ENCODE results near the gene ESD.

Gene ESD, protein sequence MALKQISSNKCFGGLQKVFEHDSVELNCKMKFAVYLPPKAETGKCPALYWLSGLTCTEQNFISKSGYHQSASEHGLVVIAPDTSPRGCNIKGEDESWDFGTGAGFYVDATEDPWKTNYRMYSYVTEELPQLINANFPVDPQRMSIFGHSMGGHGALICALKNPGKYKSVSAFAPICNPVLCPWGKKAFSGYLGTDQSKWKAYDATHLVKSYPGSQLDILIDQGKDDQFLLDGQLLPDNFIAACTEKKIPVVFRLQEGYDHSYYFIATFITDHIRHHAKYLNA

DNA sequence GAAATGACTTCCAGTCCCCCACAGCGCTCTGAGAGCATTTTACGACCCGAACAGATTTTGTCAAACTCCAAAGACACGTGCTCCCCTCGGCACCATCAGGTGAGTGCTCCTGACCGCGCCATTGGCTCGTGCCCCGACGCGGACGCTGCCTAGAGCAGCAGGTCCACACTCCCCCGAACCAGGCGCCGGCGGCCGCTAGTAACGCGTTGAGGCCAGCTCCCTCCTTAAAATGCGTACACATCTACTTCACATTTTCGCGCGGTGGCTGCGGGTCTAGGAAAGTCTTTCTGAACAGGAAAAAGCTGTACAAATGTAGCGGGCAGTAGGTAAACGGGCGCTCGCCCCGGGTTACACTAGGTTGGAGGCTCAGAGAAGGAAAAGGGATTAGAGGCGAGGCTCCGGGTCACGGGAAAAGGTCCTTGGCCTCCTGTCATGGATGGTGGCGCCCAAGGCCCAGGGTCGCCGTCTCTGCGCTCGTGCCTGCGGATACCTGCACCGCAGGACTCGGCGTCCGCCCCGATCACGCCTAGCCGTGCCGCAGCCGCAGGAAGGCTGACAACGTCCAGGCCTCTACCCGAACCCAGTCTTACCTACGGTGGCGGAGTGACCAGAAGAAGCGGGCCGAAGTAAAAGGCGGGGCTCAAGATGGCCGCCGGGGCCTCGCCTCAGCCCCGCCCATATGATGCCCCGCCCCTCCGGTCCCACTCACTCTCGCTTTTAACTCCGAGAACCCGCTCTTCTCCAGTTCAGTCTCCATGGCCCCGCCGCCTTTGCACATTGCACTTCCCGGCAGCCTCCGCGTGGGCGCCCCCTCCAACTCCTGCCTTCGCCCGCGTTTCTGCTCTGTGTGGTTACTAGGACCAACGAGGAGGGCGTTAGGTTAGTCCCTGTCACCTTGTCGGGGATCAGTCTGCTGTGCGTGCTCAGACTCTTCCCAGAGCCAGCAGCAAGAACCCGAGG lies at the start of gene ESD:
Gene ESD (minus strand): TSS at position 647 of the 960 bp plus-strand sequence. CDS start 5,748 bp downstream, outside the sequence.
- peak; percentile 96 for DNase-seq

DNA sequence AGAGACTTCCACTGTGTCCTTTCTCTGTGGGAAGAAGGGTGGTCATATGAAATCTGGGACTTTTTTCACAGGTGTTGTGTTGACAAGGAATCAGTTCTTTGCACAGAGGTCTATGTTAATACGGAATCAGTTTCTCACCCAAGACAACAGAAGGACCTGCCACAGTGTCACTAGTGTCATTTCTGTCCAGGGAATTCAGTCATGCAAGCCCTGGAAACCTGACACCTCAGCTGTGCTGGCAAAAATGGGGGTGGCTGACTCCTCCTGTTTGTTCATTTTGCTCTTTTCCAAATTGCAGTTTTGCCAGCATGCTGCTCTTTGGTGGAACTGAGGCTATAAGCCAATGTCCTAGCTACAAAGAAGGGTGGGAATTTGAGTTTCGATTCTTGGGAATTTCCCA lies 49.8 kb upstream of the ESD start:
- DNase-seq, result no peak

DNA sequence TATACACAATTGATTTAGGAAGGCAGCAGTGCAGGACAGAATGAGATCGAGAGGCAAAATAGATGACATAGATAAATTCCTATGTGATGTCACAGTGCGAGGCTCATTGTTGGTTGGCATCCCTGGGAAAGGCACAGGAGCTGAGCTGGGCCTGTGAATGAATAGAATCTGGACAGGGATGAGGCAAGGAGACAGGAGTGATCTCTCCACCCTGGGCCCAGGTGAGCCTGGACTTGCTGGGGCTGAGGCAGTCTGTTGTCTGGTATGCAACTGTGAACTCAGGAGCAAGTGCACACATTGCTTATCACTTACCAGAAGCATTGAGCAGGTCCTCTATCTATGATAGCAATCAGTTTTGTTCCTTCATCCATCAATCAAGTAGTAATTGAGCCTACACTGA lies 48.2 kb upstream of the ESD start:
- no peak for DNase-seq

DNA sequence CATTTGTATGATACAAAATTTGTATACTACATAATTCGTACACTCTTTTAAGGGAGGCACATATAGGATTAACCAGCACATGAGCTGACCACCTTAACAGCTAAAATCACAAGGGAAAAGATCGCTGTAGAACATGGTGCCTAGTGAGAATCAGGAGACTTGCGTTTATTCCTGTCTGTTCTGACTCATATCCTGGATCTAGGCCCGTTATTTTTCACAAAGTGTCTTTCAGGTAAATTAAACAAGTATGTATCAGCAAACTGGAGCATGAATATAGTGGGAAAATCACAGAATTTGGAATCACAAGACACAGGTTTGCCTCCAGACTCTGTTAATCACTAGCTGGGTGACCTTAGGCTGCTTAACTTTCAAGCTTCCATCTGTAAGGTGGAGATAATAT lies 47.5 kb upstream of the ESD start:
- DNase-seq, result no peak

DNA sequence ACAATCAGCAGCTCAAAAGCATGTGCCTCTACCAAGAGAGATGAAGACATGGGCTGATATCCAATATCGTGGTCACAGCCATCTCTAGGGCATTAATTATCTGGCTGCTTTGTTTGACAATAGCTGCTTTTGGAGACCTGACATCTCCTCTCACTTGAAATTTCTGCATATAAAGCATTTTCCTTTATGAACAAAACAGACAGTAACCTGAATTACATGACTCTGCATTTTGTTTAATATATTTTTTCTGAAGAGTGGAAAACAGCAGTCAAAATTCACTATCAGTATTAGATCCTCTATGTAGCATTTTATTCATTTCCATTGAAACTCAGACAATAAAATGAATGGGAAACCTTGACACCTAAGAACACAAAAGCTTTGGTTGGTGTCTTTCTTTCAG lies 42.4 kb upstream of the ESD start:
- no peak for DNase-seq

DNA sequence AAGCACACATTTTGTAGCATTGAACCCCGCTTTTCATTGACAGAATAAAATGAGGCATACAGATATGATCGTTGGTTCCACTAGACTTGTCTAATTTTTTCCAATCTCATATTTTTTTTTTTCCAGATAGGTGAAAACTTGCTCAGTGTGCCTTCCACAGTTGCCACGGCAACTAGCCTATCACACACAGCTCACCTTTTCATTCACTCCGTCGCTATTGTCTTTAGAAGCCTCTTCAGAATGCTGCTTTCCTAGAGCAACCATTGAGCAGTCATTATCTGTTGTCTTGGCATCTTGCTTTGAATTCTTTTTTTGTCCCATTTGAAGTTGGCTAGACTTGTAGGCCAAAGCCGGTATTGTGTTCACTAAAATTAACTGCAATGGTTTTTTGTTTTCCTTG lies 37.7 kb upstream of the ESD start:
- DNase-seq, result no peak

DNA sequence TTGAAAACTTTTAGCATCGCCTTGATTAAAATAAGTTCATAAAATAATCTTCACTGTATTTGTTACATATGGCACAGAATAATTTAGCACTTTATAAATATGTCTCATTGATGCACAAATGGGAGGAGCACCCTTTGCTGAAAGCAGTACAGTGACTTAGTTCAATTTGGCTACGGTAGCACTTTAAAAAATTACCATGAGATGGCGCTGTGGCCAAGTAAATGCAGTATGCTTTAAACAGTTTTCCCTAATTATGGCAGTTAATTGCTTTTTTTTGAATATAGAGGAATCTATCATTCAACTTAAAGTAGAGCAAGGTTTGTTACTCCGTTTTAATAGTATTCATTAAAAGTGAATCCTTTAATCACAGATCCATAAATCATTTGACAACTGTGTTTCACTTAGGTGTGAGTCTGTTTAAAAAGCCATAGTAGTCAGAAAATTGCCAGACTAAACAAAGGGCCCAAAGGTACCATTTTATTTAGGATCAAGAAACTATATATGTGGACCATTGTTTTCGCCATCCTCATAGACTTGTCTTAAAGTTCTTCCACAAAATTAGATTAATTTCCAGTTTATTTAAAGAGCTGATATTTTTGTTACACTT lies 34.7 kb upstream of the ESD start:
- DNase-seq, result peak; percentile 84

DNA sequence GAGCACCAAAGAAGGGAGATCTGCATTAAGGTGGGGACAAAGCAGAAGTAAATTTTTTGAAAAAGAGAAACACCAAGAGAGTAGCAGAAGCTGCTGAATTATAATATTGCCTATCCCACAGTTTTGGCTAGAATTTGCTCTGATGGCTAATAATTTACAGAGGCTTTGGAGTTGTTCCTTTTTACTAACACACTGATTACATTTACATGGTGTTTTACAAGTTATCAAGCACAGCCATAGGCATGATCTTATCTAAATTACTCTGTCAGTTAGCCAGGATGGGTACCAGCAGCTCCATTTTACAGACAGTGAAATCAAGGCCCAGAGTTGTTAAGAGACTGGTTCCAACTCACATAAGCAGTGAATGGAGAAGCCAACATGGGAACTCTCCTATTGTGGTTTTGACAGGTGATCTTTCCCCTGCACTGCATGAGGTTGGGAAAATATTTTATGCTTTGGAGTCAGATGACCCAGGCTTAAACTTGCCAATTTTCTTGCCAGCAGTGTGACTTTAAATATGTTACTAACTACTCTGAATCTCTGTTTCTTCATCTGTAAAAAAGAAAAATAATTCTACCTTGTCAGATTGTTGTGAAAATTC lies 33.5 kb upstream of the ESD start:
- DNase-seq, result no peak

DNA sequence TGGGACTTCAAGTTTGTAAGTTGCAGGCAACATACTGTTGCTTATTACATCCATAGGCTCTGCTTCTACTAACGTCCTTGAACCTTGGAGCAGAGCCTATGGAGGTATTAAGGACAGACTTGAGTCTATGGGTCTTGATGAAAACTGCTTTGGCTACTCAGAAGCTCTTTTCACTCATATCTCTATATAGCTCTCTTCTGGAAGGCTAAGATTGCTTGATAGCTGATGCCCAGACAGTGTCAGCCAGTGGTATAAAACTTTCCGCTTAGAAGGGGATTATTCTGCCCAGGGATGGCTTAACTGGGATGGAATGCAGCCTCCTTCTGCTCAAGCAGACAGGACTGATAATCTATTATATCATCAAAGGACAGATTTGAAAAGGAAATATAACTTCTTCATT lies 25.6 kb upstream of the ESD start:
- DNase-seq, result no peak

DNA sequence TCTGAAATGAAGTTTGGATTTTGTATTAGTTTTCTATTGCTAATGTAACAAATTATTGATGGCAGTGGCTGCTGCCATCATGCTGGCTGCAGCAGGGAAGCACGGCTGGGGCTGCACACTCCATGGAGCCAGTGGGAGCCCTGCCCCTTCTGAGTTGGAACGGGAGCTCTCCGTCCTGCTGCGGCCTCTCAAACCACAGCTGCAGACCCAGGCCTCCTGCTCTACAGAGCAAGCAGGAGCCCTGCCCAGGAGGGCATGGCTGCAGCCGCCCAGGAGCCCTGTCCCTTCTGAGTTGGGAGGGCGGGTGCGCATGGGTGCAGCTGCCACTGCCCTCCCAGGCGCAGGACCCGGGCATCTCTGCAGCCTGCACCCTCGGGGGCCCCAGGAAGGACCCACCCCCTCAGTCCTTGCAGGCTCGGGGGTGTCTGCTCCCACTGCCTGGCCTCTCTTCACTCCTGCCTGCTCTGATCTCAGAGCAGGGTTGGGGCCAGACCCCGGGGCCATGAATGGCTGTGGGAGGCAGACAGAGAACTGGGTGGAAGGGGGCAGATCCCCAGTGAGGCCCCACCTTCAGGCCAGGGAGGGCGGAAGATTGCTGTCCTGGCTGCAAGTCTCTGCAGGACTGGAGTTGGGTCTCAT lies 21.0 kb upstream of the ESD start:
- DNase-seq, result no peak

DNA sequence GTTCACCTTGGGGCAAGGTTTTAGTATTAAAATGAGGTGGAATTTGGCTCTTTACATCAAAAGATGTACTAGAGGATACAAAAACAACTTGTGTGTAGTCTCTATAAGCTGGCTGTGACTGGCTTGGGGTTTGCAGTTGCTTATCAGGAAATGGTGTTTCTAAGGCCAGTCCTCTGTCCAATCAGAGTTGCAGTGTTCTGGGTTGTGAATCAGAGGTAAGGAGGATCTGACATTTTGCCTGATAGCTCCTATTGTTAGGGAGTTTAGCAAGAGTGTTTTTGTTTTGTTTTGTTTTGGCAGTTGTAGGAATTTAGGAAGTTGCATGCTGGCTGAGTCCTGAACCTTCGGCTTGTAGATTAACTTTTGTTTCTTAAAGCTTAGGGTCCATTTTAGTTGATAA lies 20.1 kb upstream of the ESD start:
- peak; percentile 49 for DNase-seq

DNA sequence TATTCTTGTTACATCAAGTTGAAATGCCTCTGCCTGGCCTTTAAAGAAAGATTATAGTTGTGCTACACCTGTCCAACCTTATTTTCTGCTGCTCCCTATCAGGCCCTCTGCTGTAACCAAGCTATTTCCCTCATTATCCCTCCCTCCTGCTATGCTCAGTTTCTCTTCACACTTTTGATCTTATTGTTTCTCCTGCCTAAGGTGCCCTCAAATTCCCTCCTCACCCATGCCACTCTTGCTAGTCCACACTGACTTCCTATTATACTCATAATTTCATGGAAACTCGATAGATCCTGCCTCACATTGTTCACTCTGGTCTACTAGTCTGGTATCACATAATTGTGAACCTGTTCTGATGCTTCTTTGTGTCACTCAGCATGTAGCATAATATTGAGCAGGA lies 19.4 kb upstream of the ESD start:
- no peak for DNase-seq

DNA sequence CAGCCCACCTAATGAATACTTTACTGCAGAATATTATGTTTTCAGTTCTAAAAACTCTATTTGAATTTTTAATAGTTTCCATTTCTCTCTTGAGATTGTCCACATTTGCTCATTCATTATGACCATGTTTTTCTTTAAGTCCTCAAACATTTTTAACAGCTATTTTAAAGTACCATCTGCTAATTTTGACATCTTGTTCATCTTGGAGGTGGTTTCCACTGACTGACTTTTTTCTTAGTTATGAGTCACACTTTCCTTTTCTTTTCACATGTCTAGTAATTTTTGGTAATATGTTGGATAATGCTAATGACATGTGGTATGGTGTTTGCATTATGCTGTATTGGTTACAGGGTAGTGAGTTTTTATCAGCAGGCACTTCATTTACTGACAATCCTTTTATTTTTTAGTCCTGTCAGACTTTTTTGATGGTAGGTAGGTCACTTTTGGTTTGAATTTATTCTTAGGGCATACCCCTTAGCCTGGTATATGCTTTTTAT lies 15.4 kb upstream of the ESD start:
- no peak for DNase-seq

DNA sequence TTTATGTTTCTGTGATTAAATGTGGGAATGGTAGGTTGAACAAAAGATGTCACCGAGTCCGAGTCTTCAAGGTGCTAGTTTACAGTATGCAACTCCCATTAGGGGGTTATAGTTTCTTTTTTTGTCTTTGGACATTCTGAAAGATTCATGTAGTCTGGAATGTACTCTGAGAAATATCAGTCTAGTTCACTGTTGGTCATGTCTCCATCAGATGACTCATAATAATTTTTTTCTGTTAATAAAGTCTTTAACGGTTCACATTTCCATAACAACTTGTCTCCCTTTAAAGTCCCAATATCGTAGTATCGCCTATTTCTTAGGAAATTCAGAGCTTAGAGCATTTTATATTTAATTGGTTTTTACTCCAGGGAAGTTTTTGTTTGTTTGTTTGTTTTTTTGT lies 13.5 kb upstream of the ESD start:
- DNase-seq, result no peak

DNA sequence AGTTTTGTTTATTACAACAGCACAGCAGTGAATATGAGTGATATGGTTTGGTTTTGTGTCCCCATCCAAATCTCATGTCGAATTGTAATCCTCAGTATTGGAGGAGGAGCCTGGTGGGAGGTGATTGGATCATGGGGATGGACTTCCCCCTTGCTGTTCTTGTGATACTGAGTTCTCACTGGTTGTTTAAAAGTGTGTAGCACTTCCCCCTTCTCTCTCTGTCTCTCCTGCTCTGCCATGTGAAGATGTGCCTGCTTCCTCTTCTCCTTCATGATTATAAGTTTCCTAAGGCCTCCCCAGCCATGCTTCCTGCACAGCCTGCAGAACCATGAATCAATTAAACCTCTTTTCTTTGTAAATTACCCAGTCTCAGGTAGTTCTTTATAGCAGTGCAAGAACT lies 8.0 kb upstream of the ESD start:
- DNase-seq, result peak; percentile 22

DNA sequence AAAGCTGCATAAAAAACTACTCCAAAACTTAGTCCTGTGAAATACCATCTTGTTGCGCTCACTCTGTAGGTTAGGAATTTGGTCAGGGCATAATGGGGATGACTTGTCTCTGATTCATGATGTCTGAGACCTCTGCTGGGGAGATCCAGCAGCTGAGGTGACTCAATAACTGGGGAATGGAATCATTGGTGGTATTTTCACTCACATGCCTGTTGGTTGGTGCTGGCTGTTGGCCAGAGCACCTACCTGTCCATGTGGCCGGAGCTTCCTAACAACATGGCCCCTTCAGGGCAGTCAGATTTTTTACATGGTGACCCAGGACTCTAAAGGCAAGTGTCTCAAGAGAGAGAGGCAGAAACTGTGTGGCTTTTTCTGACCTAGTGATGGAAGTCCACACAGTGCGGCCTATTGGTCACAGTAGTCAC lies 7.4 kb upstream of the ESD start:
- DNase-seq, result no peak

DNA sequence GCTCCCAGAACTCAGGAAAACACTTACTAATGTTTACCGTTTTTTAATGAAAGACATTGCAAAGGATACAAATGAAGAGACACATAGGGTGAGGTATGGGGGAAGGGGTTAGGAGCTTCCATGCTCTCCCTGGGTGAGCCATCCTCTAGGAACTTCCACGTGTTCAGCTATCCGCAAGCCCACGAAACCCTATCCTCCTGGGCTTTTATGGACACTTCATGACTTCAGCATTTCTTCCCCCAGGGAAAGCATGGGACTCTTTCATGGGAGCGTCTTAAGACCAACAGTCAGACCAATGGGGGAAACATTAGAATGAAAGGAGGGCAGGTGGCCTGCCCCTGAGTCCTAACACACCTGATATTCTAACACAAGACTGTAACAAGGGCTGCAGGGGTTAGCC lies 6.6 kb upstream of the ESD start:
- DNase-seq, result no peak

DNA sequence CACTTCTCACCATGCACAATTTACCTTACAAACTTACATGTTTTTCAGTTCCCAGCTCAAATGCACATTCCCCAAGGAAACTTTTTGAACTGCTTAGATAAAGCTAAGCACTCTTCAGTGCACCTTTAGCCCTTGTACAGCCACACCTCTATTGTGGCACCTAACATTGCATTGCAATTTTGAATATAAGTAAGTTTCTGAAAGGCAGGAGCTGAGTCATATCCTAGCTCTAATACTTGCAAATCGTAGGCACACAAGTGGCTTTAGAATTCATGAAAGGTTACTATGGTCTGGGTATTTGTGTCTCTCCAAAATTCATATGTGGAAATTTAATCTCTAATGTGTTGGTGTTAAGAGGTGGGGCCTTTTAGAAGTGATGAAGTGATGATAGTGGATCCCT lies 4.9 kb upstream of the ESD start:
- DNase-seq, result no peak

DNA sequence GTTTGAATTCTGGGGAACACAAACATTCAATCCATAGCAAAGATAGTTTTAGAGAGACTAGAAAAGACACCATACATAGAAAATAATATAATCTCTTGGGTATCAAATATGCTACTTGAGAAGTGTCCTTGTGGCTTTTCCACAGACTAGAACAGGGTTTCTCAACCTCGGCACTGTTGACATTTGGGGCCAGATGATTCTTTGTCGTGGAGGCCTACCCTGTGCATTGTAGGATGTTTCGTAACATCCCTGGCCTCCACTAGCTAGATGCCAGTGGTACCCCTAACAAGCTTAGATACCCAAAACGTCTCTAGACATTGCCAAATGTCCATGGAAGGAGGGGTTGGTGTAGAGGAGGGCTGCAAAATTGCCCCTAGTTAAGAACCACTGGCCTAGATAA lies 2.2 kb upstream of the ESD start:
- DNase-seq, result no peak

DNA sequence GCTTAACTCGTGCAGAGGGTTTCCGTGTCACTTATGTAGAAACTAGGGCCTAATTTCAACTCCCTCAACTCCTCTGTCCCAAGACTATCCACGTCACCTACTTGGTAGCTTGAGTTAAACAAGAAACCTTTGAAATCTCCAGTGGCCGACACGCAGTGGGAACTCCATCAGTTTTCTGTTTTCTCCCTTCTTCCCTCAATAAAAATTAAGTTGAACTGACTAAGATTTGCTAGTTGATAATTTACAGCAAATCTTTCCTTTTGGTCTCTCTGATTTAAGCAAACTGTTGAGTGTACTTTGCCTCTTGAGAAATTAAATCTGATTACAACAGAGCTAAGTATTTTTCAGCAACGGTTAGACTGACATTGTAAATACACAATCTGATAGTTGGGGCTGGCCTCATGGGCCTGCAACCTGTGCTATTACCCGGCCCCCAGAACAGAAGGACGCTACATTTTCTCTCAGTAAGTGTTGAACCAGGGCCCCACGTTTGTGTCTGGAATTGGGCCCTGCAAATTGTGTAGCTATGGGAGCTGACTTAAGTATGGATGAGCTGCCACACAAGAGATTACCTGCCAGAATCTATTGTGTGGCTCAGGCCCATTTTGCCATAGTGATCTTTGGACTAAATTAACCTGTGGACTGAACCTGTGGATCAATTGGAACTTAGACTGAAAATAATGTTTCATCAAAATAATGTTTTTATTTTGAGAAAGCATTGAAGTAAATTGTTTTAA lies 708 bp upstream of the ESD start:
- no peak for DNase-seq

DNA sequence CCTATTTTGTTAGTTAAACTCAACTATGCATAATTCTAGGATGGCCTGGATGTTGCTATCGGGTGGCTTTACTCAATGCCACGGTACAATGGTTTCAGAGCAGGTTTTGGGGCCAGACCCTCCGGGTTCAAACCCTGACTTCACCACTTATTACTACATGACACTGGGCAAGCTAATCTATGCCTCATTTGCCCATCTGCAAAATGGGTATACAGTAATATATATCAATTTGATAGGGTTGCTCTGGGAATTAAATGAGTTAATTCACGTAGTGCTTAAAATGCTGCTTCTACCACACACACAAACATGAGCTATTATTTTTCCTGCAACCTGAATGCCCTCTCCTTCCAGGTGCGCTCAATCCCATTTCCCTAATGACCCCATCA lies 839 bp downstream of the ESD start:
- DNase-seq, result no peak

DNA sequence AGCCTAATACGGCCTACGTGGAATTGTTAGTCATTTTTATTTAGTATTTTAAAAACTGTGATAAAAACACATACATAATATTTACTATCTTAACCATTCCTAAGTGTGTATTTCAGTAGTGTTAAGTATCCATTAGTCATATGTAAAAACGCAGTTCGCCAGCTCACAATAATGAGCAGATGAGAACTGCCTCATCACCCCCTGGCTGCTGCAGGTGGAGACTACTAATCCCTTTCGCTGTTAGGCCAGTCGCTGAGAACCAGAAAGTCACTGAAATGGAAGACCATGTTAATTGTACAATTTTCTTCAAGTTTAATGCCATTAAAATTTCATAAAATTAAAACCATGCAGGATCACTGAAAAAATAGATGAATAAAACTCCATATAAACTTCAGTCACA lies 1.6 kb downstream of the ESD start:
- no peak for DNase-seq
